Smooth muscle cell (in vitro differentiated cells): ENCODE data around the gene STEAP3. TPM values are rescaled to one million over a fixed set of nuclear protein-coding genes. Genes with fewer than 3 reads are reported as not detected.

Experiments used
- DNase-seq: peaks from one replicate; lab custom pipeline; 2025; ENCODE audit not compliant: unreplicated experiment; lab: John Stamatoyannopoulos, UW
- H2AFZ ChIP-seq: fragments of 200-600 bp; sonication (generic); 2 replicates; pipeline ENCODE4 v1.6.0; 2016; ENCODE audit warnings: antibody characterized with exemption, low read depth, mild to moderate bottlenecking
- H3F3A ChIP-seq: fragments of 200-600 bp; sonication (generic); 2 replicates; pipeline ENCODE4 v1.6.0; 2017; ENCODE audit warnings: antibody characterized with exemption, low read depth
- H3K27ac ChIP-seq: fragments of 200-600 bp; sonication (generic); 2 replicates; pipeline ENCODE4 v1.5.1; 2016; ENCODE audit warnings: low read depth, mild to moderate bottlenecking
- H3K27me3 ChIP-seq: fragments of 200-600 bp; sonication (generic); 2 replicates; pipeline ENCODE4 v1.6.1; 2016; ENCODE audit warnings: low read depth, mild to moderate bottlenecking
- H3K36me3 ChIP-seq: fragments of 200-600 bp; sonication (generic); 2 replicates; pipeline ENCODE4 v1.5.1; 2016; ENCODE audit warnings: low read depth
- H3K4me1 ChIP-seq: fragments of 200-600 bp; sonication (generic); 2 replicates; pipeline ENCODE4 v1.5.1; 2016; ENCODE audit warnings: low read depth
- H3K4me2 ChIP-seq: fragments of 200-600 bp; sonication (generic); 2 replicates; pipeline ENCODE4 v1.6.0; 2016; ENCODE audit warnings: mild to moderate bottlenecking
- H3K4me3 ChIP-seq: fragments of 200-600 bp; sonication (generic); 2 replicates; pipeline ENCODE4 v1.5.1; 2016; ENCODE audit warnings: mild to moderate bottlenecking
- H3K79me2 ChIP-seq: fragments of 200-600 bp; sonication (generic); 2 replicates; pipeline ENCODE4 v1.6.0; 2016; ENCODE audit warnings: low read depth, mild to moderate bottlenecking
- H3K9ac ChIP-seq: fragments of 200-600 bp; sonication (generic); 2 replicates; pipeline ENCODE4 v1.6.0; 2016; ENCODE audit warnings: low read depth
- H3K9me3 ChIP-seq: fragments of 200-600 bp; sonication (generic); replicated peaks from 2 replicates; pipeline ENCODE4 v1.5.1; 2016; ENCODE audit warnings: low read depth
- H4K20me1 ChIP-seq: fragments of 200-600 bp; sonication (generic); 2 replicates; pipeline ENCODE4 v1.6.0; 2016; ENCODE audit warnings: low read depth
- CTCF ChIP-seq: fragments of 200-600 bp; sonication (generic); IDR thresholded peaks from 2 replicates; pipeline ENCODE4 v1.5.1; 2017; ENCODE audit warnings: borderline replicate concordance, mild to moderate bottlenecking, antibody characterized with exemption; ENCODE audit not compliant: insufficient read depth, poor library complexity, severe bottlenecking
- WGBS: methylation state at CpG from one replicate; pipeline ENCODE4 v1.1.7; 2016; ENCODE audit warnings: low lambda C conversion rate; 5-methylcytosine and 5-hydroxymethylcytosine counted together
- polyA plus RNA-seq: library from polyadenylated mRNA; unstranded; fragments of >200 nt; fragmentation: Nextera tagmentation; extraction: Ambion mirVana; gene quantifications from 2 replicates; pipeline ENCODE4 v1.2.1, GENCODE V29; 2016
- total RNA-seq: library from RNA; depleted of rRNA; stranded (reverse); fragments of >200 nt; gene quantifications from 2 replicates; pipeline ENCODE4 v1.2.3, GENCODE V29; 2014

Gene STEAP3
- total and polyA plus RNA-seq, 2 experiments from 2014 or later = 0.87 to 2.9 TPM

- H3F3A ChIP-seq = no peaks in the 10 kb centered on the region
- no peaks in the 10 kb centered on the region for H4K20me1 ChIP-seq
- H3K9ac ChIP-seq = no peak overlapping the region
- H3K79me2 ChIP-seq = no peaks in the 10 kb centered on the region
- peaks cover under 1% of the 10 kb centered on the region for H3K4me1 ChIP-seq
- DNase-seq = no peak
- H3K9me3 ChIP-seq = no peaks in the 10 kb centered on the region
- no peak overlapping the region for H3K4me2 ChIP-seq
- no peaks in the 10 kb centered on the region for H3K36me3 ChIP-seq
- H3K27ac ChIP-seq = no peak overlapping the region
- no peak for TF ChIP-seq CTCF
- 94% methylated on average over 24 of the region's 24 CpGs for WGBS
- H2AFZ ChIP-seq = no peak overlapping the region
- no peak overlapping the region for H3K4me3 ChIP-seq
- no peaks in the 10 kb centered on the region for H3K27me3 ChIP-seq
Measured at GRCh38 chr2:119246884-119247843, 23.5 kb downstream of the STEAP3 start.

- Histone ChIP-seq H3K27me3 (no peaks in the 10 kb centered on the region), H4K20me1 (no peaks in the 10 kb centered on the region), H3K4me2 (no peak overlapping the region), H3K4me1 (peaks cover 4% of the 10 kb centered on the region), H3K9ac (no peak overlapping the region), H3K27ac (no peak overlapping the region), H3K79me2 (no peaks in the 10 kb centered on the region), H3K4me3 (no peak overlapping the region), H3K36me3 (no peaks in the 10 kb centered on the region), H2AFZ (no peak overlapping the region), H3F3A (no peaks in the 10 kb centered on the region), H3K9me3 (no peaks in the 10 kb centered on the region)
- DNase-seq = no peak
- WGBS = 92% methylated on average over 29 of the region's 29 CpGs
- no peak for TF ChIP-seq CTCF
Measured at GRCh38 chr2:119247844-119248271, 24.2 kb downstream of the STEAP3 start.

- H3K36me3 ChIP-seq = no peaks in the 10 kb centered on the region
- WGBS = 53% methylated on average over 7 of the region's 7 CpGs
- no peak for DNase-seq
- peaks cover 4% of the 10 kb centered on the region for H3K4me1 ChIP-seq
- H3K4me2 ChIP-seq = no peak overlapping the region
- peaks cover 4% of the 10 kb centered on the region for H3F3A ChIP-seq
- H3K9me3 ChIP-seq = no peaks in the 10 kb centered on the region
- no peaks in the 10 kb centered on the region for H4K20me1 ChIP-seq
- no peak overlapping the region for H3K4me3 ChIP-seq
- TF ChIP-seq CTCF = no peak
- H3K9ac ChIP-seq = no peak overlapping the region
- no peak overlapping the region for H2AFZ ChIP-seq
- H3K27ac ChIP-seq = no peak overlapping the region
- no peaks in the 10 kb centered on the region for H3K79me2 ChIP-seq
- H3K27me3 ChIP-seq = no peaks in the 10 kb centered on the region
Measured at GRCh38 chr2:119248311-119248710, 24.7 kb downstream of the STEAP3 start.

GRCh38 chr2:119248751-119249150, 25.1 kb downstream of the STEAP3 start:
- no peak overlapping the region for H2AFZ ChIP-seq
- H3K4me2 ChIP-seq = no peak overlapping the region
- H3K79me2 ChIP-seq = no peaks in the 10 kb centered on the region
- no peak for DNase-seq
- H3K36me3 ChIP-seq = no peaks in the 10 kb centered on the region
- H3K4me1 ChIP-seq = peaks cover 4% of the 10 kb centered on the region
- 89% methylated on average over 5 of the region's 5 CpGs for WGBS
- no peak overlapping the region for H3K9ac ChIP-seq
- TF ChIP-seq CTCF = no peak
- peaks cover 8% of the 10 kb centered on the region for H3F3A ChIP-seq
- H3K9me3 ChIP-seq = no peaks in the 10 kb centered on the region
- no peak overlapping the region for H3K27ac ChIP-seq
- H3K27me3 ChIP-seq = no peaks in the 10 kb centered on the region
- no peaks in the 10 kb centered on the region for H4K20me1 ChIP-seq
- no peak overlapping the region for H3K4me3 ChIP-seq
